ENCODE data around the gene GRK6. TPM values are rescaled to one million over a fixed set of nuclear protein-coding genes. Genes with fewer than 3 reads are reported as not detected.

The GRK6 gene
- polyA plus RNA-seq, 1 of the 3 experiments (the other 2 are of a cell fraction): 39.5 TPM

DNA sequence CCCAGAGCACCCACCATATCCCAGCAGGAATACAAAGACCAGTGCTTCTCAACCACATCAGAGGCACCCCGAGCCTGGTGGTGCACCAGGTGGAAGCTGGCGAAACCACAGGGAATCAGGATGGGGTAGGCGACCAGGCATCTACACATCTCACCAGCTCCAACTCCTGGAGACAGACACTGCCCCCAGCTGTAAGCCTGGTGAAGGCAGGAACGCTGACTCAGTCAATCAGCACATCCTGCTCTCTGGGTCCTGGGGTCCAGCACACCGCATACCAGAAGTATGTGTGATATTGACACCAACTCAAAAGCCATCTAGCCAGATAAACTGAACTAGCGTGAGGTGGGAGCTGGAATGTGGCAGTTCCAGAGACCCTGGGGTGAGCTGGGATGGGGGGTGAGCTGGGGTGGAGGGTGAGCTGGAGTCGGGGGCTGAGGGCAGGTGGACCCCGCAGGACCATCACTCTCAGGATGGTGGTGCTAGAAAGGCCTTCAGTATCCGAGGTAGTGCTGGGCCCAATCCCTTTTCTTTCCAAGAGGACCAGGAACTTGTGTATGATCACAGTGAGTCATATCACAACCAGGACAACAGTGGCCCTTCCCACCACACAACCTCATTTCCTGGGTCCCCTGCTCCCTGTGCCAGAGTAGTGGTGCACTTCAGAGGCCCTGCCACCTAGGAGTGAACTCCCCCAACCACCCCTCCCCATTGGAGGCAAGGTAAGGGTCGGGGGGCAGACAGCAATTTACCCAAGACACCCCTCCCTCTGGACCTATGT, 44.5 kb downstream of the GRK6 start:
- POLR2A ChIA-PET: interaction anchor here (1.1 to 4.6 kb wide), 10 partner anchors 8 to 30 kb away, joined by 3 to 43 read pairs (median 10); partner anchors contain the start of gene PDLIM7
- Histone ChIP-seq H3K79me2 (ENCODE audit: insufficient read depth) (peaks cover 63% of the 10 kb centered on the region), H2AFZ (ENCODE audit: low read depth) (no peak overlapping the region)

More for the DNA sequence above, 44.5 kb downstream of the GRK6 start:
- WGBS (ENCODE audit: low lambda C conversion rate): 81% methylated on average over 5 of the region's 10 CpGs
- H4K20me1 ChIP-seq (ENCODE audit: insufficient read depth): peaks cover 60% of the 10 kb centered on the region
- H3K27me3 ChIP-seq (ENCODE audit: insufficient read depth): no peaks in the 10 kb centered on the region
- H3K36me3 ChIP-seq (replicated peaks in 1 of 2; ENCODE audit: control insufficient read depth in 1 of 2, insufficient read depth in 2 of 2, low read length in 1 of 2): peaks cover 20 to 40% of the 10 kb centered on the region in 2 experiments
- H3K4me1 ChIP-seq (ENCODE audit: control insufficient read depth in 1 of 2, insufficient read depth in 2 of 2, low read depth in 1 of 2, low read length in 1 of 2): peaks cover 35 to 57% of the 10 kb centered on the region in 2 experiments; a peak in 3 of 4 replicates
- H3K9ac ChIP-seq: peak overlapping the region; percentile 81; the same call in 1 of the 2 replicates
- H3K4me3 ChIP-seq (ENCODE audit: low read depth in 2 of 2, low read length in 1 of 2): peak overlapping the region; percentile 96
- H3K4me2 ChIP-seq: peak overlapping the region; percentile 100
- CTCF ChIA-PET: interaction anchor here (1.0 to 20.3 kb wide), 7 partner anchors 15 to 357 kb away, joined by 3 to 215 read pairs (median 12); partner anchors contain the start of gene PDLIM7
- H3K9me3 ChIP-seq: no peaks in the 10 kb centered on the region
- H3F3A ChIP-seq (replicated peaks; ENCODE audit: insufficient read depth): peaks cover 19% of the 10 kb centered on the region
- peak overlapping the region; percentile 38 to 53; a peak in 3 of 4 replicates for H3K27ac ChIP-seq (ENCODE audit: low read depth in 2 of 2, low read length in 1 of 2)
- no peaks in the 10 kb centered on the region for H3K9me2 ChIP-seq
- no peak for DNase-seq
- TF ChIP-seq TAF1 (IDR thresholded peaks at IDR 0.05; ENCODE audit: borderline replicate concordance, low read depth, low read length) (no peak), RFX5 (IDR thresholded peaks at IDR 0.05; ENCODE audit: low read length) (no peak), TEAD4 (IDR thresholded peaks at IDR 0.05; ENCODE audit: borderline replicate concordance, insufficient read depth) (no peak), TCF12 (IDR thresholded peaks at IDR 0.05) (no peak), RAD21 (IDR thresholded peaks at IDR 0.05; ENCODE audit: low read length) (no peak), RCOR1 (IDR thresholded peaks at IDR 0.05; ENCODE audit: low read length) (no peak), GABPA (IDR thresholded peaks at IDR 0.05; ENCODE audit: low read depth) (no peak), RXRA (IDR thresholded peaks at IDR 0.05; ENCODE audit: borderline replicate concordance, low read depth) (no peak)
- TF ChIP-seq, protein P1, sequence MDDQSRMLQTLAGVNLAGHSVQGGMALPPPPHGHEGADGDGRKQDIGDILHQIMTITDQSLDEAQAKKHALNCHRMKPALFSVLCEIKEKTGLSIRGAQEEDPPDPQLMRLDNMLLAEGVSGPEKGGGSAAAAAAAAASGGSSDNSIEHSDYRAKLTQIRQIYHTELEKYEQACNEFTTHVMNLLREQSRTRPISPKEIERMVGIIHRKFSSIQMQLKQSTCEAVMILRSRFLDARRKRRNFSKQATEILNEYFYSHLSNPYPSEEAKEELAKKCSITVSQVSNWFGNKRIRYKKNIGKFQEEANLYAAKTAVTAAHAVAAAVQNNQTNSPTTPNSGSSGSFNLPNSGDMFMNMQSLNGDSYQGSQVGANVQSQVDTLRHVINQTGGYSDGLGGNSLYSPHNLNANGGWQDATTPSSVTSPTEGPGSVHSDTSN (IDR thresholded peaks at IDR 0.05): no peak
- TF ChIP-seq, protein P2, sequence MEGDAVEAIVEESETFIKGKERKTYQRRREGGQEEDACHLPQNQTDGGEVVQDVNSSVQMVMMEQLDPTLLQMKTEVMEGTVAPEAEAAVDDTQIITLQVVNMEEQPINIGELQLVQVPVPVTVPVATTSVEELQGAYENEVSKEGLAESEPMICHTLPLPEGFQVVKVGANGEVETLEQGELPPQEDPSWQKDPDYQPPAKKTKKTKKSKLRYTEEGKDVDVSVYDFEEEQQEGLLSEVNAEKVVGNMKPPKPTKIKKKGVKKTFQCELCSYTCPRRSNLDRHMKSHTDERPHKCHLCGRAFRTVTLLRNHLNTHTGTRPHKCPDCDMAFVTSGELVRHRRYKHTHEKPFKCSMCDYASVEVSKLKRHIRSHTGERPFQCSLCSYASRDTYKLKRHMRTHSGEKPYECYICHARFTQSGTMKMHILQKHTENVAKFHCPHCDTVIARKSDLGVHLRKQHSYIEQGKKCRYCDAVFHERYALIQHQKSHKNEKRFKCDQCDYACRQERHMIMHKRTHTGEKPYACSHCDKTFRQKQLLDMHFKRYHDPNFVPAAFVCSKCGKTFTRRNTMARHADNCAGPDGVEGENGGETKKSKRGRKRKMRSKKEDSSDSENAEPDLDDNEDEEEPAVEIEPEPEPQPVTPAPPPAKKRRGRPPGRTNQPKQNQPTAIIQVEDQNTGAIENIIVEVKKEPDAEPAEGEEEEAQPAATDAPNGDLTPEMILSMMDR (IDR thresholded peaks at IDR 0.05): no peak
- TF ChIP-seq, protein P3, sequence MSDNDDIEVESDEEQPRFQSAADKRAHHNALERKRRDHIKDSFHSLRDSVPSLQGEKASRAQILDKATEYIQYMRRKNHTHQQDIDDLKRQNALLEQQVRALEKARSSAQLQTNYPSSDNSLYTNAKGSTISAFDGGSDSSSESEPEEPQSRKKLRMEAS (IDR thresholded peaks at IDR 0.05; ENCODE audit: low read depth): no peak
- TF ChIP-seq, protein P4, sequence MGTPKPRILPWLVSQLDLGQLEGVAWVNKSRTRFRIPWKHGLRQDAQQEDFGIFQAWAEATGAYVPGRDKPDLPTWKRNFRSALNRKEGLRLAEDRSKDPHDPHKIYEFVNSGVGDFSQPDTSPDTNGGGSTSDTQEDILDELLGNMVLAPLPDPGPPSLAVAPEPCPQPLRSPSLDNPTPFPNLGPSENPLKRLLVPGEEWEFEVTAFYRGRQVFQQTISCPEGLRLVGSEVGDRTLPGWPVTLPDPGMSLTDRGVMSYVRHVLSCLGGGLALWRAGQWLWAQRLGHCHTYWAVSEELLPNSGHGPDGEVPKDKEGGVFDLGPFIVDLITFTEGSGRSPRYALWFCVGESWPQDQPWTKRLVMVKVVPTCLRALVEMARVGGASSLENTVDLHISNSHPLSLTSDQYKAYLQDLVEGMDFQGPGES (IDR thresholded peaks at IDR 0.05; ENCODE audit: low read depth, low read length): no peak
- TF ChIP-seq, protein P5, sequence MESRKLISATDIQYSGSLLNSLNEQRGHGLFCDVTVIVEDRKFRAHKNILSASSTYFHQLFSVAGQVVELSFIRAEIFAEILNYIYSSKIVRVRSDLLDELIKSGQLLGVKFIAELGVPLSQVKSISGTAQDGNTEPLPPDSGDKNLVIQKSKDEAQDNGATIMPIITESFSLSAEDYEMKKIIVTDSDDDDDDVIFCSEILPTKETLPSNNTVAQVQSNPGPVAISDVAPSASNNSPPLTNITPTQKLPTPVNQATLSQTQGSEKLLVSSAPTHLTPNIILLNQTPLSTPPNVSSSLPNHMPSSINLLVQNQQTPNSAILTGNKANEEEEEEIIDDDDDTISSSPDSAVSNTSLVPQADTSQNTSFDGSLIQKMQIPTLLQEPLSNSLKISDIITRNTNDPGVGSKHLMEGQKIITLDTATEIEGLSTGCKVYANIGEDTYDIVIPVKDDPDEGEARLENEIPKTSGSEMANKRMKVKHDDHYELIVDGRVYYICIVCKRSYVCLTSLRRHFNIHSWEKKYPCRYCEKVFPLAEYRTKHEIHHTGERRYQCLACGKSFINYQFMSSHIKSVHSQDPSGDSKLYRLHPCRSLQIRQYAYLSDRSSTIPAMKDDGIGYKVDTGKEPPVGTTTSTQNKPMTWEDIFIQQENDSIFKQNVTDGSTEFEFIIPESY (IDR thresholded peaks at IDR 0.05; ENCODE audit: borderline replicate concordance, low read depth): no peak
- TF ChIP-seq, protein P6, sequence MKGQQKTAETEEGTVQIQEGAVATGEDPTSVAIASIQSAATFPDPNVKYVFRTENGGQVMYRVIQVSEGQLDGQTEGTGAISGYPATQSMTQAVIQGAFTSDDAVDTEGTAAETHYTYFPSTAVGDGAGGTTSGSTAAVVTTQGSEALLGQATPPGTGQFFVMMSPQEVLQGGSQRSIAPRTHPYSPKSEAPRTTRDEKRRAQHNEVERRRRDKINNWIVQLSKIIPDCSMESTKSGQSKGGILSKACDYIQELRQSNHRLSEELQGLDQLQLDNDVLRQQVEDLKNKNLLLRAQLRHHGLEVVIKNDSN (IDR thresholded peaks at IDR 0.05; ENCODE audit: borderline replicate concordance, low read depth): no peak
